Measurements from ENCODE around the gene FBH1. TPM values are rescaled to one million over a fixed set of nuclear protein-coding genes. Genes with fewer than 3 reads are reported as not detected.

Gene FBH1
- total and polyA plus RNA-seq, 2 experiments from 2014 or later, result 62.5 to 90.8 TPM

GRCh38 chr10:5894403-5894802, 4.4 kb downstream of the FBH1 start:
- Histone ChIP-seq H3K4me3 (no peak overlapping the region), H3K27ac (ENCODE audit: low read depth) (no peak overlapping the region), H3K27me3 (ENCODE audit: insufficient read depth) (no peaks in the 10 kb centered on the region), H2AFZ (no peak overlapping the region), H3F3A (replicated peaks; ENCODE audit: low read depth) (peaks cover 3% of the 10 kb centered on the region; the same call in 1 of the 2 replicates), H3K4me1 (ENCODE audit: insufficient read depth) (peaks cover 6% of the 10 kb centered on the region), H3K4me2 (no peak overlapping the region), H4K20me1 (replicated peaks; ENCODE audit: insufficient read depth) (peaks cover 43% of the 10 kb centered on the region; the same call in 1 of the 2 replicates), H3K36me3 (ENCODE audit: insufficient read depth) (peaks cover 8% of the 10 kb centered on the region; the same call in 1 of the 2 replicates), H3K9me2 (ENCODE audit: insufficient read depth) (no peaks in the 10 kb centered on the region), H3K79me2 (replicated peaks; ENCODE audit: insufficient read depth) (peaks cover 81% of the 10 kb centered on the region)
- Mint-ChIP-seq H3K4me1 (peaks cover 16% of the 10 kb centered on the region), H3K36me3 (ENCODE audit: low read depth) (peaks cover 45% of the 10 kb centered on the region), H3K27me3 (ENCODE audit: insufficient read depth, low read depth, poor library complexity) (peaks cover 7% of the 10 kb centered on the region), H3K9me3 (no peaks in the 10 kb centered on the region), H3K4me3 (no peak overlapping the region), H3K27ac (no peak overlapping the region)
- TF ChIP-seq REST (IDR thresholded peaks at IDR 0.05; ENCODE audit: unreplicated experiment), result no peak
- no peak for TF ChIP-seq EZH2phosphoT487 (IDR thresholded peaks at IDR 0.05; ENCODE audit: unreplicated experiment)
- no peak for TF ChIP-seq JUNB (IDR thresholded peaks at IDR 0.05; ENCODE audit: unreplicated experiment)
- TF ChIP-seq CREB1 (CRISPR knock-in tag; IDR thresholded peaks at IDR 0.05; ENCODE audit: low read depth), result no peak
- TF ChIP-seq POLR2AphosphoS5 (IDR thresholded peaks at IDR 0.05; ENCODE audit: low read depth), result no peak
- TF ChIP-seq EZH2 (IDR thresholded peaks at IDR 0.05; ENCODE audit: low read depth, unreplicated experiment), result no peak
- no peak for TF ChIP-seq ZNF462 (CRISPR knock-in tag; IDR thresholded peaks at IDR 0.05)
- TF ChIP-seq ETS1 (IDR thresholded peaks at IDR 0.05), result no peak
- no peak for TF ChIP-seq NANOG (IDR thresholded peaks at IDR 0.05; ENCODE audit: borderline replicate concordance)
- no peak for TF ChIP-seq ZNF114 (CRISPR knock-in tag; IDR thresholded peaks at IDR 0.05)
- no peak for TF ChIP-seq CTCF (conservative IDR thresholded peaks at IDR 0.05; ENCODE audit: low read depth in 2 of 2)
- TF ChIP-seq STAT1 (IDR thresholded peaks at IDR 0.05; ENCODE audit: unreplicated experiment), result no peak
- TF ChIP-seq ZNF331 (CRISPR knock-in tag; IDR thresholded peaks at IDR 0.05; ENCODE audit: low read depth), result no peak
- ATAC-seq (no peak), DNase-seq (ENCODE audit: low spot score) (no peak)
